CD4-positive, alpha-beta T cell treated with Interleukin-17A for 1 hour (primary cell): ENCODE measurements around the gene WDCP.
"Not testable (repeated sequence)": the region's sequence is repeated elsewhere in the genome, so short reads cannot be mapped to it uniquely, and the experiment has no call there.

Experiments used
- DNase-seq: peaks from one replicate; pipeline ENCODE4 v3.0.0-alpha.2; 2020

Gene WDCP

DNA sequence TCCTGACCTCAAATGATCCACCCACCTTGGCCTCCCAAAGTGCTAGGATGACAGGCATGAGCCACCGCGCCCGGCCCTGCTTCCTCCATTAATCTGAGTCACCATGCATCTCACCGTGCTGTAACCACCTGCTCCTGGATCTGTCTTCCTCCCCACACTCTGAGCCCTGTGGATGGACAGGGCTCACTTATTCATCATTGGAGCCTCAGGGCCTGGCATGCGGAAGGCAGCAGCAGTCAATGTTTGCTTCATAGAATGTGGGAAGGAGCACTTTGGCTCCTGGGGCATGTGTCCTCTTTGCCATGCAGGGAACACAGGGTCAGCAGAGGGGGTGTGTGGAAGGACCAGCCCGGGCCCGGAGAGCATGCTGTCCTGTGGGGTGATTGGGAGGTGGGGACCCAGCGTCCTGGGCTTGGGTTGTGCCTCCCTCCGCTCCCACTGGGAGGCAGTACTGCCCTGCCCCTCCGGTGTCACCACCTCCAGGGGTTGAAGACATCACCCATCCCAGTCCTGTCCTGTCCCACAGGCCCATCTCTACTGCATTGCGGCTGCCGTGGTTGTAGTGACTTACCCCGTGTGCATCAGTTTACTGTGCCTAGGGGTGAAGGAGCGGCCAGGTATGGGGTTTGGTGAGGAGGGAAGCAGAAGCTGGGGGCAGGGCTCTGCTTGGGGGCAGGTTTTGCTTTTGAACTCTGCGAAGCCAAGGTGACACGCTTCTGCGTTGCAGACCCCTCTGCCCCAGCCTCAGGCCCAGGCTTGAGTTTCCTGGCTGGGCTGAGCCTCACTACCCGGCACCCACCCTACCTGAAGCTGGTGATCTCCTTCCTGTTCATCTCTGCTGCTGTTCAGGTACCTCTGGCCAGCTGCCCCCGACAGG lies 25.8 kb downstream of the WDCP start:
- peak; percentile 4 for DNase-seq

DNA sequence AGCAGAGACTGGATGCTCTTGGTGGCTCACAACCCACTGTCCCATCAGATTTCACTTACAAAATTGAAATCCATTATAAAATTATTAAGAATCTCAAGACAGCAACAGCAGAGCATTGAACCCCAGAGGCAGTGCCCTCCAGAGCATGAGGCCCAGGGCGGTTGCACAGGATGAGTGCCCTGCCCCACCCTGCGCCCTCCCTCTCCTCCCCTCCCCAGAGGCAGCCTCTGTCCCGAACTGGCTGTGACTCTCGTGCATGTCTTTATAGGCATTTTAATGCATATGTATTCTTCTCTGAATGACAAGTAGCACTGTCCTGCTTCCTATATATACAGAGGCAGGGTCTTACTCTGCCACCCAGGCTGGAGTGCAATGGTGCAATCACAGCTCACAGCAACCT lies 26.9 kb downstream of the WDCP start:
- no peak for DNase-seq

DNA sequence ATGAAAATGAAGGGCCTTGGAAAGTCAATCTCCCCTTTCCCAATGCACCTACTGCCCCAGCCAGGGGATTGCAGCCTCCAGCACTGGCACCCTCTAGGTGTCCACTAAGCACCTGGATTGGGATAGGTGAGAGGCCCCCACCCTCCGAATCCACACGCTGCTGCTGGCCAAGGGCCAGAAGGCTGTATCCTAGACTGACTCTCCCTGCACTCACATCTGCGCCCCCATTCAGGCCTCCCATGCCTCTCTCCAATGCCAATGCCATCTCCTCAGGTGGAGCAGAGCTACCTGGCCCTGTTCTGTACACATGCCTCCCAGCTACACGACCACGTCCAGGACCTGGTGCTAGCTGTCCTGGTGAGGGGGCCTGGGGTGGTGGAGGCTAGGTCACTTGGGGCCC lies 27.5 kb downstream of the WDCP start:
- no peak for DNase-seq

DNA sequence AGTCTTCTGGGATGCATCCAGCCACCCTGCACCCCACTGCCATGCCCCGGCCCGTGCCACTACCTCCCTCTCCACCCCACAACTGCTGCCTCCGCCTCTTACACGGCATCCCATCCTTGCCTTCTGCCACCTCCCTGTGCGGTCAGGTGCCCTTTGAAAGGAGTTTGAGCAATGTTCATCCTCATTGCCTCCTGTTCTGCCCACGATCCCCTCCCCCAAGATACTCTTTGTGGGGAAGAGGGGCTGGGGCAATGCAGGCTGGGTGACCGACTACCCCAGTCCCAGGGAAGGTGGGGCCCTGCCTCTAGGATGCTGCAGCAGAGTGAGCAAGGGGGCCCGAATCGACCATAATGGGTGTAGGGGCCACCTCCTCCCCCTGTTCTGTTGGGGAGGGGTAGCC lies 28.9 kb downstream of the WDCP start:
- DNase-seq = no peak

DNA sequence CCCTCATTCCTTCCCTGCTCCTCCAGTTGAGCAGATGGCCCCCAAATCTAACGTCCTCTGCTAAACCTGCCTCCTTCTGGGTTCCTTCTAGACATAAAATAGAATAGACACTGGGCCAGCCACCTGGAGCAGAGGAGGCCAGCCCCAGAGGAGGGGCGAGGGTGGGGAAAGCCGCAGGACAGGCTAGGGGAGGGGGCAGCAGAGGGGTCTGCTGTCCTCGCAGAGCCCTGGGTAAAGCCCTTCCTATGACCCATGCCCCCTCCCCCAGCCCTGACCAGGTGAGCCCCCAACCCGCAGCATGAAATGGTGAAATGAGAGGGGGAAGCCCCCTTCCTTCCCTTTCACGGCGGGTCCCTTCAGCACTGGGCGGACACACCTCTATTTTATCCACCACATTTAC lies 29.5 kb downstream of the WDCP start:
- no peak for DNase-seq

DNA sequence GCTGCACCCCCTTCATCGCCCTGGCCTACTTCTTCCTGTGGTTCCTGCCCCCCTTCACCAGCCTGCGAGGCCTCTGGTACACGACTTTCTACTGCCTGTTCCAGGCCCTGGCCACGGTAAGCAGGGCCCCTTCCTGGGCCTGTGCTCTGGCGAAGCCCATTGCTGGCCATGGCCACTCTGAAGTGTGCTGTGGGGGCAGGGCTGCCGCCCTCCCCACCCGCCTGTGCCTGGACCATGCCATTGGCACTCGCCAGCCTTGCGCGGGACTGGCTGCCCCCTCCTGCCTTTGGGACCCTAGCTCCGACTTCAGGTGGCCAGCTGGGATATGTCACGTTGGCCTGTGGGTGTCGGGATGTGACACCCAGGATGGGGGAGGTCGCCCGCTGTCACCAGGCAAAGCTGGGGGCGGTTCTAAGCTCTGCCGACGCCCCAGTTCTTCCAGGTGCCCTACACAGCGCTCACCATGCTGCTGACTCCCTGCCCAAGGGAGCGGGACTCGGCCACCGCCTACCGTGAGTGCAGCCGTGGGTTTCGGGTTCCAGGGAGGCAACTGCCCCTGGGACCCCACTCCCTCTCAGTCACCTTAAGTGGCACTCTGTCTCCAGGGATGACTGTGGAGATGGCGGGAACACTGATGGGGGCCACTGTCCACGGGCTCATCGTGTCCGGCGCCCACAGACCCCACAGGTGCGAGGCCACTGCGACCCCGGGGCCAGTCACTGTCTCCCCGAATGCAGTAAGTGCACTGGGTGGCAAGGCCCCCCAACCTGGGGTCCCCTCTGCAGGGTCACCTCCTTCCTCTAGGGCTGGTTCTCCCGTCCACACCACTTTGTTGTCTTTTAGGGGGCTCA lies 30.1 kb downstream of the WDCP start:
- DNase-seq = no peak

DNA sequence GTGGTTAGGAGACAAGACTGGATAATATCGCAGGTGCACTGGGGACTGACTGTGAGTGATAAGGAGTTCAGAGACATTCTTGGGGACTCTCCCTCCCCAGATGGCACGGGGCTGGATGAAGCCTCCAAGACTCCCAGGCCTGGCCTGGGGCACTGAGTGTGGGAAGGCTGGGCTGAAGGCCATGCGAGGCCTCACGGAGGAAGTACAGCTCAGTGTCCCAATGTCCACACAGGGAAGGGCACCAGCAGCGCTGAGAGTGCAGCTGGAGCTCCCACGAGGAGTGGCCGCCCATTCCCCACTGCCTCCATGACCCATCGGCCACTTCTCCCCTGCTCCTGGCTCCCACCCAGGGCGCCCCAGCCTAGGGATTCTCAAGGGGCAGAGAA lies 30.8 kb downstream of the WDCP start:
- no peak for DNase-seq

DNA sequence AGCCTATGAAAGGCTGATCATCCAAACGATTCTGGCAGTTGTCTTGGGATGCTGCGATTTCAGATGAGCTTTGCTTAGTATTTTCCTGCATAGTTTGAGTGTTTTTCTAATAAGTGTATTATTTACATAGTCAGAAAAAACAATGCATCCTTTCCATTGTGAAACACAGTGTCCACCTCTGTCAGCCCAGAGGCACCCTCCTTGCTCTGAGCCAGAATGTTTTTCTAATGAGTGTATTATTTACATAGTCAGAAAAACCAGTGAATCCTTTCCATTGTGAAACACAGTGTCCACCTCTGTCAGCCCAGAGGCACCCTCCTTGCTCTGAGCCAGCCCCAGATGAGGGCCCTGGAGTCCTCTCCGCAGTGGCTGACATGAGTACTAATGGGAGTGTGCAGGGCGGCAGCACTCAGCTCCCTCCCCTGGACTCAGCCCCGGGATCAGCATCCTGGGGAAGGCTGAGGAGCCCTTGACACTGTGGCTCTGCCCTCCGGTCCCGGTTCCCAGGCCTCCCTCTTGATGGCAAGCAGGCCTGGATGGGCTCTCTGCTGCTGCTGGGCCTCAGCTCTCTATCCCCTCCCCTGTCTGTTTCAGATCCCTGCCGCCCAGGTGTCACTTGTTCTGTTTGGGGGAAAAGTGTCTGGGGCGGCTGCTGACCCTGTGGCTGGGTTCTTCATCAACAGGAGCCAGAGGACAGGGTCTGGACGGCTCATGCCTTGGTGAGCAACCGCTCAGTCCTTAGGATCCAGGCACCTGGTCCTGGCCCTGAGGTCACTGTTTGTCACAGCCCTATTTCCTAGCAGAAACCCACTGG lies 31.4 kb downstream of the WDCP start:
- DNase-seq = no peak

DNA sequence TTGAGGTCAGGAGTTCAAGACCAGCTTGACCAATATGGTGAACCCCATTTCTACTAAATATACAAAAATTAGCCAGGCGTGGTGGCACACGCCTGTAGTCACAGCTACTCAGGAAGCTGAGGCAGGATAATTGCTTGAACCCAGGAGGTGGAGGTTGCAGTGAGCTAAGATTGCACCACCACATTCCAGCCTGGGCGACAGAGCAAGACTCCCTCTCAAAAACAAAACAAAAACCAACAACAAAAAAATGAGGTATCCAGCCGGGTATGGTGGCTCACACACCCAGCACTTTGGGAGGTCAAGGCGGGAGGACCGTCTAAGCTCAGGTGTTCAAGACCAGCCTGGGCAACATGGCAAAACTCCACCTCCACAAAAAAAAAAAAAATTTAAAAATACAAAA lies 32.3 kb downstream of the WDCP start:
- DNase-seq = not testable (repeated sequence)

DNA sequence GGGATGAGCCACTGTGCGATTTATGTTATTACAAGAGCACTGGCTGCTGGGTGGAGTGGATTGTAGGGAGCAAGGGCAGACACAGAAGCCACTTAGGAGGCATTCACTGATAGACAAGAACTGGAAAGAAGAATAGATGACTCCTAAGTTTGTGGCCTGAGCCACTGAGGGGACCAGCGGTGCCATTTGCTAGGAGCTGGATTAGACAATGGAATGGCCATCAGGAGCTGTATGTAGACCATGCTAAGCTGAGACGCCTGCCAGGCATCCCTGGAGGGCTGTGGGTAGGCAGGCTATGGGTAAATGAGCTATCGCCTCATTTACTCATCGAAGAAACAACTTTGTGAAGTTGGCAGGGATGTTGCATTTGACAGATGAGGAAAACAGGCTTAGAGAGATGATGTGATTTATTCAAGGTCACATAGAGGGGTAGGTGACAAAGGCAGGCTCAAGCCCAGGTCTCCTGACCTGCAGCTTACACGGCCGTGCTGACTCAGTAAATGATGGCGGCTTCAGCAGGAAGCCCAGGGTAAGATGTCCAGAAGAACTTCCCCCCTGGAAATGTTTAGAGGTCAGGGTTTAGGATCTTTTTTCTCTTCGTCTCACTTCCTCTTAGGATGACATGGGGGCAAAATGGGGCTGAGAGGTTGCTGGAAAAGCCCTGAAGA lies 34.5 kb downstream of the WDCP start:
- no peak for DNase-seq

DNA sequence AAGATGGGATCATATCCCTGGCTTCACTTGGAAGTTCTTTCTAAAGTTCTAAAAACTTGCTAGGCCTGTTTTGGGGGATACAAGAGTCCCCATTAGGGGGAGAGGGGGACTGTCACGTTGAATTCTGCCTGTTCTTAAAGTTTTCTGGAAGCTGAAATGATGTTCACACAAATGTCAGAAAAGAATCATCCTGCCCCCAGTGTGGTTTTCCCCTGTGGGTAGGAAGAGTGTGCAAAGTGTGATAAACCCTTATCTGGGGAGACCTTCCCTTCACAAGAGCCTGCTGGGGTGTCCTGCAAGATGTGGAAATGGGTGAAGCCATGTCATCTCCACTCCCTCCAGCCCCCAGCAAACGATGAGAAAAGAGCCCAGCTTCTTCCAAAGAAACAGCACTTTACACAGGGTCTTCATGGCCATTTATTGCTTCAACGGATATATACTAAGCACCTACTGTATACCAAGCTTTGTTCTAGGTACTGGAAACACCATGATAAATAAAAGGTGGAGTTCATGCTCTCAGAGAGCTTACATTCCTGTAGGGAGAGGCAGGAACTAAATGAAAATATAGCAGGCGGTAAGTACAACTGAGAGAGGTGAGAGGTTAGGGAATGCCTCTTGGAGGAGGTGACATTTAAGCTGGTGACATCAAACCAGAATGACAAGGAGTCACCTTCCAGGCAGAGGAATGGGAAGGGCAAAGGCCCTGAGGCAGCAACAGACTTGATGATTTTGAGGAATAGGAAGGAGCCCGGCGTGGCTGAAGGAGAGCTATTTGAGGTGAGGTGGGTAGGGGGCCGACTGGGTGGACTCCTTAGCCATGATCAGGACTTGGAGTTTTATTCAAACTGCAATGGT lies 35.7 kb downstream of the WDCP start:
- no peak for DNase-seq

DNA sequence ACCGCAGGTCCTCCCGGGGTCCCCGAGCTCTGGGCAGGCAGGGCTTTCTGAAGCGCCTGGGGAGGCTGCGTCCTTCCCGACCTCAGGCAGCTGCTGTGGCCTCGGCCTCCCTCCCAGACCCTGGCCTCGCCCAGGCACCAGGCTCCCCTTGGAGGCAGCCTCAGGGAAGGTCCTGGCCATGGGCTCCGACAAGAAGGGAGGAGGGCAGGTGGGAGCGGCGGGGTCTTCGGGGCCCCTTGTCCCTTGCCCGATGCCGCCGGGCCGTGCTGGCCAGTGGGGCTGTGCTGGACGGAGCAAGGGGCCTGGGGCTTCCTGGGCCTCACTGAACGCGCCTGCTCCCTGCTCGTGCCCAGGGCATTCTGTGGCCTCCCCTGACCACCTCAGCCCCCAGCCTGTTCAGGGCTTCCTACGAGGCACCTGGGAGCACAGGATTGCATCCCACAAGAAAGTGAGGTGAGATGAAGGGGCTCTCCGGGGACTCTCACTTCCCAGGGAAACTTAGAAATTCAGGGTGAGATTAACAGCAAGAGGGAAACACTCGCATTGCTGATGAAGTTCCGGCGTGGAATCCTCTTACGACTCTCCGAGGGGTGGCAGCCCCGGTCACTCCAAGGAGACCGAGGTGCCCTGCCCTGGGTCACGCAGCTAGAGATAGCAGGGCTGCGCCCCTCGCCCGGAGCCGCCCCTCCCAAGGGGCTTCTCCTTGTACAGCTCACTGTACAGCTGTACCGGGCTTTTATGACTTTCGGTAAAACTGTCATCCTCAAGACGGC lies 36.5 kb downstream of the WDCP start:
- no peak for DNase-seq

DNA sequence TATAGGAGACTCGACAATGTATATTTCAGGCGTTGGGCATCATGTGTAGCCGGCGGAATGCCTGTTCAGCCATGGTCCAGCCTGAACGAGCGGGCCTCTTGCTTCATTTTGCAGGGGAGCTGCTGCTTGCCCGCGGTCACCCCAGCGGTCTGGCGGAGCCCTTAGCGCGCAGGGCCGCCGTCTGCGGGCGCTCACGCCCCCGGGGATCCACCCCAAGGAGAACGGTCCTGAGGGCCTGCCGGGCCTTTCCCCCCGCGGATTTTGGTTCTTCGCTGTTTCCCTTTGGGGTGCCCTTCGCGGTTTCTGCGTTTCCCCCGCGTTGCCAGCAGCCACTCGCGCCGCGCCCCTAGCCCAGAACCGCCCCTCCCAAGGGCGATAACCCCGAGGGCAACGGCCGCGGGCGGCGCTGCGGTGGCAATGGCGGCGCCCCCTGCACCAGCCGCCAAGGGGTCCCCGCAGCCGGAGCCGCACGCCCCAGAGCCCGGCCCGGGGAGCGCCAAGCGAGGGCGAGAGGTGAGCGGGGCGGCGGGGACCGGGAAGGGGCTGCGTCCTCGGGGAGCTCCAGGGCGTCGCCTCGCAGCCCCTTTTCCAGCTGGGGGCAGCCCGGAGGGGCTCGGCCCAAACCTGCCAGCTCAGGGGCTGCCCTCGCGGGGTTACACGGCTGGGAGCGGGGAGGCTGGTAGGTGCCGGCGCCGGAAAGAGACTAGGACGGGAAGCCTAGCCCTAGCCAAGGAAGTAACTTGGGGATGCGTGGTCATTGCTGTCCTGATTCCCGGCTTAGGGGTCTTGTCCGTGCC lies 37.3 kb downstream of the WDCP start, which contains the start of gene MFSD2B:
TSS of gene MFSD2B (plus strand) at position 406 of the 797 bp plus-strand sequence. CDS start at position 418, 12 bp downstream.
- DNase-seq = no peak

DNA sequence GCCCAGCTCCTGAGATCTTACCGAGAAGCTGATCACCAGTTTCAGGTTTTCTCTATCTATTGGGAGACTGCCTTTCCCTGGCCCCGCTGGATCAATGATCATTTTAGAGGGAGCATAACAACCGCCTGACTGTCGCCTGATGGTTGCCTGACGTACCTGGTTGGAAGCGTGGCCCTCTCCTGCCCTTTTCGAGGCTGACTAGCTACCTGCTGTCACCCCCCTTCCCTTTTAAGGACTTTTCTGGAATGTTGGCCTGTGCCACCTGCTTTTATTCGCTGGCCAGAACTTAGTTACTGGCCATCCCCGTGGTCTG lies 37.9 kb downstream of the WDCP start:
- DNase-seq = no peak

DNA sequence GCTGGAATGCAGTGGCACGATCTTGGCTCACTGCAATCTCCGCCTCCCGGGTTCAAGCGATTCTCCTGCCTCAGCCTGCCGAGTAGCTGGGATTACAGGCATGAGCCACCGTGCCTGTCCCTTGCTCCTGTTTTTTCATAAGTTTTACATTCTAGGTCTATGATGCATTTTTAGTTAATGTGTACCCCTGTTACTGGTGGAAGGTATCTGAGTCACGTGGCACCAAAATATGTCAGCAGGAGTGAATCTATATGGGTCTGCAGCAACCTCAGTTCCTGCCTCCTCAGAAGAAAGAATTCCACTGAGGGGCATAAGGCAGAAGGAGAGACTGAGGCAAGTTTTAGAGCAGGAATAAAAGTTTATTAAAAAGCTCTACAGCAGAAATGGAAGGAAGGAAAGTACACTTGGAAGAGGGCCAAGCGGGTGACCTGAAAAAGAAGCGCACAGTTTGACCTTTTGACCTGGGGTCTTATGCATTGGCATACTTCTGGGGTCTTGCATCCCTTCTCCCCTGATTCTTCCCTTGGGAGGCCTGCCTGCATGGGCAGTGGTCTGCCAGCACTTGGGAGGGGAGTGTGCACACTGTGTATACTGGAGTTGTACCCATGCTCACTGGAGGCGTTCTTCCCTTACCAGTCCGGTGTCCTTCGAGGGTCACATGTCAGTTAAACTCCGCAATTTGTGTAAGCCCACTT lies 38.4 kb downstream of the WDCP start:
- no peak for DNase-seq

DNA sequence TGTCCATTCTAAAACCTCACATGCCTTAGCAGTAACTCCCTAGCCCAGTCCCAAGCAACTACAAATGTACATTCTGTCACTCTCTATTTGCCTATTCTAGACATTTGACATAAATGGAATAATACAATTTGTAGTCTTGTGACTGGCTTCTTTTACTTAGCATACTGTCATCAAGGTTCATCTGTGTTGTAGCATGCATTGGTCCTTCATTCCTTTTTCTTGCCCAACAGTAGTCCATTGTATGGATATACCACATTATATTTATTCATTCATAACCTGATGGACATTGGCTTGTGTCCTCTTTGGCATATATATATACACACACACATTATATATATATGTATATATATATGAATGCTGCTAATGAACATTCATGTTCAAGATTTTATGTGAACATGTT lies 39.5 kb downstream of the WDCP start:
- no peak for DNase-seq

DNA sequence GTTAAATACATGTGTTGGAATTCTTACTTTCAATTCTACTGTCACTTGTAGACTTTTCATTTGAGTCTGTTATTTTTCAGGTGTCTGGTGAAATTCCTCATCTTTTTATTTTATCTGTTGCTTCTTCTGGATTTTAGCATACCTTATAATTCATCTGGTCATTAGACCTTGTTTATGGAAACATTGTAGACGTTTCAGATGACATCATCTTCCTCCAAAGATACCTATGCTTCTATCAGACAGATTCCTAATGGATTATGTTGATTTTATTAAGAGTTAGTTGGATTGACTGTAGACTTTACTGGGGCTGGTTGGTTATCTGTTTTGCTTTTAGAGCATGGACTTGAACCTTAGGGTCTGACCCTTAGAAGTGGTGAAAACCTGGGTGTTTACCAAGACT lies 52.6 kb downstream of the WDCP start:
- no peak for DNase-seq

DNA sequence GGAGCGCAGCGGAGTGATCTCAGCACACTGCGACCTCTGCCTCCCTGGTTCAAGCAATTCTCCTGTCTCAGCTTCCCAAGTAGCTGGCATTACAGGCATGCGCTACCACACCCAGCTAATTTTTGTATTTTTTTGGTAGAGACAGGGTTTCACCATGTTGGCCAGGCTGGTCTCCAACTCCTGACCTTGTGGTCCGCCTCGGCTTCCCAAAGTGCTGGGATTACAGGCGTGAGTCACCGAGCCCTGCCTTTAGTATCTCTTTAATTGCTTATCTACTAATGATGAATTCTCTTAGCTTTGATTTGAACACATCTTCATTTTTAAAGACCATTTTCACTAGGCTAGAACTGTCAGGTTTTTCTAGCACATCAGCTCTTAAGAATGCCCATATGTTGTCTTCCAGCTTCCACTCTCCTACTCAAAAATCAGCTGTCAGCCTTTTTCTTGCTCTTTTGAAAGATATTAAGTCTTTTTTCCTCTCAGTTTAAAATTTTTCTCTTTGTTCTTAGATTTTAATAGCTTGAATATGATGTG lies 53.4 kb downstream of the WDCP start:
- DNase-seq = no peak

DNA sequence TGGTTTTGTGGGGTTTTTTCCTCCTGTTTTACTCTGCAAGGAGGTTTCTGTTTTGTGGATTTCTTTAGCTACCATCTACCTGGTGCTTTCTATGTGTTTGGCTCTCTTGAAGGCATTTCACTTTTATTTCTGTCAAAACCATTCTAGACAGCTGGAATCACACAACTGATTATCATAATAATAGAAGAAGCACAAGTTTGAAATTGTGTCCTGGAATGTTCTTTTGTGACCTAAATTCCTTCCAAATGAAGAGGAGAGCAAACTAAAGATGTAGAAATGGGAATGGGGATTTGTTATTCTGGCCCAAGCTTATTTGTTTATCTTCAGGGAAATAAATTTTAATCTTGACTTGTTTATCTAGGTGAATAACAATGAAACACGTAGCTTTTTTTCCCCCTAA lies 54.3 kb downstream of the WDCP start:
- no peak for DNase-seq
